ENCODE measurements around the gene CDKN2B-AS1. TPM values are rescaled to one million over a fixed set of nuclear protein-coding genes. Genes with fewer than 3 reads are reported as not detected.
A peak's percentile ranks its signal among the peaks of the same experiment; 100 is the strongest.

Gene CDKN2B-AS1
- total RNA-seq, 2 donors from 2014 or later = not detected

DNA sequence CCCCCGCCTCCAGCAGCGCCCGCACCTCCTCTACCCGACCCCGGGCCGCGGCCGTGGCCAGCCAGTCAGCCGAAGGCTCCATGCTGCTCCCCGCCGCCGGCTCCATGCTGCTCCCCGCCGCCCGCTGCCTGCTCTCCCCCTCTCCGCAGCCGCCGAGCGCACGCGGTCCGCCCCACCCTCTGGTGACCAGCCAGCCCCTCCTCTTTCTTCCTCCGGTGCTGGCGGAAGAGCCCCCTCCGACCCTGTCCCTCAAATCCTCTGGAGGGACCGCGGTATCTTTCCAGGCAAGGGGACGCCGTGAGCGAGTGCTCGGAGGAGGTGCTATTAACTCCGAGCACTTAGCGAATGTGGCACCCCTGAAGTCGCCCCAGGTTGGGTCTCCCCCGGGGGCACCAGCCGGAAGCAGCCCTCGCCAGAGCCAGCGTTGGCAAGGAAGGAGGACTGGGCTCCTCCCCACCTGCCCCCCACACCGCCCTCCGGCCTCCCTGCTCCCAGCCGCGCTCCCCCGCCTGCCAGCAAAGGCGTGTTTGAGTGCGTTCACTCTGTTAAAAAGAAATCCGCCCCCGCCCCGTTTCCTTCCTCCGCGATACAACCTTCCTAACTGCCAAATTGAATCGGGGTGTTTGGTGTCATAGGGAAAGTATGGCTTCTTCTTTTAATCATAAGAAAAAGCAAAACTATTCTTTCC lies 19.7 kb upstream of the CDKN2B-AS1 start:
- Histone ChIP-seq H3K9me3 (no peaks in the 10 kb centered on the region), H3K27me3 (peaks cover 56 to 70% of the 10 kb centered on the region in 2 donors), H3K4me3 (peak overlapping the region; percentile 27 to 49), H3K36me3 (no peaks in the 10 kb centered on the region), H3K27ac (no peak overlapping the region), H3K4me1 (peaks cover 0 to 23% of the 10 kb centered on the region in 2 donors)
- TF ChIP-seq CTCF (IDR thresholded peaks at IDR 0.05) = no peak
- DNase-seq (ENCODE audit: low spot score) = no peak

DNA sequence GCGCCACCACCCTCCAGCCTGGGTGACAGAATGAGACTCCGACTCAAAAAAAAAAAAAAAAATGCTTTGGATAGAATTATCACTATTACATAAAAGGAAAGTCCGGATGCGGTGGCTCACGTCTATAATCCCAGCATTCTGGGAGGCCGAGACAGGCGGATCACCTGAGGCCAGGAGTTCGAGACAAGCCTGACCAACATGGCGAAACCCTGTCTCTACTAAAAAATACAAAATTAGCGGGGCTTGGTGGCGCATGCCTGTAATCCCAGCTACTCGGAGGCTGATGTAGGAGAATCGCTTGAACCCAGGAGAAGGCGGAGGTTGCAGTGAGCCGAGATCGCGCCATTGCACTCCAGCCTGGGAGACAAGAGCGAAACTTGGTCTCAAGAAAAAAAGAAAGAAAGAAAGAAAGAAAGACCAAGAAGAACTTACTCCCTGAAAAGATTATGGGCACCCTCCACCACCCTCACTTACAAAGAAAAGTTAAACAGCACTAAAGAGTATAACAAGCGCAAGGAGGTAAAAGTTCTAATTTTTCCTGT lies 18.2 kb upstream of the CDKN2B-AS1 start:
- H3K27ac ChIP-seq = no peak overlapping the region
- no peak for DNase-seq (ENCODE audit: low spot score)
- no peak for TF ChIP-seq CTCF (IDR thresholded peaks at IDR 0.05)
- H3K9me3 ChIP-seq = no peaks in the 10 kb centered on the region
- peaks cover 42 to 56% of the 10 kb centered on the region in 2 donors for H3K27me3 ChIP-seq
- peaks cover 0 to 15% of the 10 kb centered on the region in 2 donors for H3K4me1 ChIP-seq
- H3K36me3 ChIP-seq = no peaks in the 10 kb centered on the region
- no peak overlapping the region for H3K4me3 ChIP-seq

DNA sequence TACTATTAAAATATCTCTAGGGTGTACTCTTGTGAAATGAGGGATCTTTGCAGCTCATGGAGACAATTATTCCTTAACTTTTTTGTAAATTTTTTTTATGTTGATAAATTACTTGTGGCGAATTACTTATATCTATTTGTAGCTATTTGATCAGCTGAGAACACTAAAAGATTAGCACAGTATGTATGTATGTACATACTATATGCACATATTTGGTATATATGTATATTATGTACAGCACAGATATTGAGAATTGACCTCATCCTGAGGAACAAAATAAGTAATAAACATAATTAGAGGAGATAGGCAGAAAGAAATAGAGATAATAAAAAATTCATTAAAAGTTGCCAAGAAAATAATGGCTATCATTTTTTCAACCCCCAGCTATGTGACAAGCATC lies 12.2 kb upstream of the CDKN2B-AS1 start:
- TF ChIP-seq CTCF (IDR thresholded peaks at IDR 0.05) = no peak

GRCh38 chr9:21982861-21983560 lies 11.6 kb upstream of the CDKN2B-AS1 start:
- Histone ChIP-seq H3K4me1 (no peaks in the 10 kb centered on the region), H3K9me3 (no peaks in the 10 kb centered on the region), H3K27ac (no peak overlapping the region), H3K27me3 (peaks cover 3 to 11% of the 10 kb centered on the region in 2 donors), H3K36me3 (no peaks in the 10 kb centered on the region), H3K4me3 (no peak overlapping the region)
- no peak for DNase-seq (ENCODE audit: low spot score)
- TF ChIP-seq CTCF (IDR thresholded peaks at IDR 0.05) = no peak

More for the DNA sequence above, 12.2 kb upstream of the CDKN2B-AS1 start:
- Histone ChIP-seq H3K9me3 (no peaks in the 10 kb centered on the region), H3K27ac (no peak overlapping the region), H3K4me1 (no peaks in the 10 kb centered on the region), H3K4me3 (no peak overlapping the region), H3K36me3 (no peaks in the 10 kb centered on the region), H3K27me3 (peaks cover 3 to 15% of the 10 kb centered on the region in 2 donors)
- DNase-seq (ENCODE audit: low spot score) = no peak

GRCh38 chr9:21983561-21983935 lies 11.0 kb upstream of the CDKN2B-AS1 start:
- Histone ChIP-seq H3K27ac (no peak overlapping the region), H3K9me3 (no peaks in the 10 kb centered on the region), H3K4me3 (no peak overlapping the region), H3K4me1 (no peaks in the 10 kb centered on the region), H3K36me3 (no peaks in the 10 kb centered on the region), H3K27me3 (peaks cover 0 to 11% of the 10 kb centered on the region in 2 donors)
- no peak for DNase-seq (ENCODE audit: low spot score)
- no peak for TF ChIP-seq CTCF (IDR thresholded peaks at IDR 0.05)

All from right atrium auricular region (tissue), 2 donors.